GM18909 (cell line): Measurements from ENCODE around the gene TPRA1.
"Not testable (repeated sequence)": the region's sequence is repeated elsewhere in the genome, so short reads cannot be mapped to it uniquely, and the experiment has no call there.

ENCODE experiments used
- ATAC-seq: cut with Tn5 transposase; IDR thresholded peaks from one replicate; pipeline ENCODE4 v1.9.1; 2021; ENCODE audit warnings: mild to moderate bottlenecking; ENCODE audit not compliant: unreplicated experiment, poor library complexity

Gene TPRA1

GRCh38 chr3:127616836-127617605 is 26.5 kb upstream of the TPRA1 start:
- ATAC-seq = no peak

GRCh38 chr3:127615631-127616305 is 25.2 kb upstream of the TPRA1 start:
- ATAC-seq = no peak

GRCh38 chr3:127614928-127615589 is 24.5 kb upstream of the TPRA1 start:
- no peak for ATAC-seq

- ATAC-seq = no peak
These were observed 22.9 kb upstream of the TPRA1 start for GRCh38 chr3:127613406-127613805.

GRCh38 chr3:127612966-127613365 is 22.4 kb upstream of the TPRA1 start:
- ATAC-seq = no peak

GRCh38 chr3:127611251-127611650 is 20.7 kb upstream of the TPRA1 start:
- no peak for ATAC-seq

- no peak for ATAC-seq
These were observed 19.6 kb upstream of the TPRA1 start for GRCh38 chr3:127610105-127610504.

- ATAC-seq = no peak
These were observed 17.8 kb upstream of the TPRA1 start for GRCh38 chr3:127608362-127608718.

- no peak for ATAC-seq
These were observed 17.3 kb upstream of the TPRA1 start for GRCh38 chr3:127607675-127608361.

GRCh38 chr3:127606981-127607595 is 16.6 kb upstream of the TPRA1 start:
- ATAC-seq = no peak

GRCh38 chr3:127606086-127606805 is 15.7 kb upstream of the TPRA1 start:
- no peak for ATAC-seq

- ATAC-seq = not testable (repeated sequence)
These were observed 15.0 kb upstream of the TPRA1 start for GRCh38 chr3:127605547-127605946.

GRCh38 chr3:127604546-127605165 is 14.1 kb upstream of the TPRA1 start:
- ATAC-seq = no peak

- no peak for ATAC-seq
These were observed 13.5 kb upstream of the TPRA1 start for GRCh38 chr3:127604035-127604434.

- ATAC-seq = no peak
These were observed 10.4 kb upstream of the TPRA1 start for GRCh38 chr3:127600749-127601456.

GRCh38 chr3:127598841-127599570 is 8.5 kb upstream of the TPRA1 start:
- ATAC-seq = no peak

- no peak for ATAC-seq
These were observed 6.7 kb upstream of the TPRA1 start for GRCh38 chr3:127597020-127597771.
